ENCODE results near the gene NOMO2. TPM values are rescaled to one million over a fixed set of nuclear protein-coding genes. Genes with fewer than 3 reads are reported as not detected.
"Not testable (repeated sequence)": the region's sequence is repeated elsewhere in the genome, so short reads cannot be mapped to it uniquely, and the experiment has no call there.

NOMO2 gene
- total and polyA plus RNA-seq, 7 experiments from 2014 or later = 56.0 to 95.0 (median 63.3) TPM

- CTCF ChIA-PET; H3K27ac Mint-ChIP-seq; DNase-seq; H3K36me3 ChIP-seq (ENCODE audit: control insufficient read depth in 2 of 3, insufficient read depth in 3 of 3, low read length in 3 of 3); H3K4me1 ChIP-seq (ENCODE audit: control insufficient read depth in 2 of 2, insufficient read depth in 2 of 2, low read length in 2 of 2); H3K9me3 Mint-ChIP-seq; H3K4me3 ChIP-seq (ENCODE audit: low read length); POLR2A ChIA-PET; H3K4me3 Mint-ChIP-seq; H3K4me1 Mint-ChIP-seq; H3K27me3 Mint-ChIP-seq; H3K36me3 Mint-ChIP-seq; intact Hi-C loops (cut with micrococcal nuclease); H3K9me3 ChIP-seq (ENCODE audit: control insufficient read depth in 2 of 3, low read length in 3 of 3); H3K27ac ChIP-seq (ENCODE audit: low read depth, low read length); H3K27me3 ChIP-seq (ENCODE audit: control insufficient read depth in 2 of 2, insufficient read depth in 2 of 2, low read length in 2 of 2): not testable (repeated sequence)
- peak; percentile 27 for ATAC-seq
Measured at GRCh38 chr16:18586560-18587540, 25.0 kb upstream of the NOMO2 start.

- intact Hi-C loops (cut with micrococcal nuclease); H3K4me3 ChIP-seq (ENCODE audit: low read length); H3K4me1 ChIP-seq (ENCODE audit: control insufficient read depth in 2 of 2, insufficient read depth in 2 of 2, low read length in 2 of 2); H3K36me3 Mint-ChIP-seq; ATAC-seq; H3K4me1 Mint-ChIP-seq; CTCF ChIA-PET; H3K27me3 Mint-ChIP-seq; DNase-seq; H3K9me3 ChIP-seq (ENCODE audit: control insufficient read depth in 2 of 3, low read length in 3 of 3); H3K27me3 ChIP-seq (ENCODE audit: control insufficient read depth in 2 of 2, insufficient read depth in 2 of 2, low read length in 2 of 2); H3K27ac ChIP-seq (ENCODE audit: low read depth, low read length); H3K9me3 Mint-ChIP-seq; H3K27ac Mint-ChIP-seq; H3K4me3 Mint-ChIP-seq; POLR2A ChIA-PET; H3K36me3 ChIP-seq (ENCODE audit: control insufficient read depth in 2 of 3, insufficient read depth in 3 of 3, low read length in 3 of 3): not testable (repeated sequence)
Measured at GRCh38 chr16:18585789-18586188, 23.9 kb upstream of the NOMO2 start.

GRCh38 chr16:18582902-18583301, 21.0 kb upstream of the NOMO2 start:
- Histone ChIP-seq H3K27me3 (ENCODE audit: control insufficient read depth in 2 of 2, insufficient read depth in 2 of 2, low read length in 2 of 2) (no peaks in the 10 kb centered on the region), H3K4me3 (ENCODE audit: low read length) (no peak overlapping the region), H3K36me3 (ENCODE audit: control insufficient read depth in 2 of 3, insufficient read depth in 3 of 3, low read length in 3 of 3) (no peaks in the 10 kb centered on the region), H3K27ac (ENCODE audit: low read depth, low read length) (no peak overlapping the region), H3K9me3 (ENCODE audit: control insufficient read depth in 2 of 3, low read length in 3 of 3) (no peaks in the 10 kb centered on the region), H3K4me1 (ENCODE audit: control insufficient read depth in 2 of 2, insufficient read depth in 2 of 2, low read length in 2 of 2) (no peaks in the 10 kb centered on the region)
- Mint-ChIP-seq H3K4me3 (no peak overlapping the region), H3K9me3 (peaks cover 0 to 1% (median 0%) of the 10 kb centered on the region in 11 donors), H3K27ac (no peak overlapping the region), H3K27me3 (peaks cover 0 to 1% (median 0%) of the 10 kb centered on the region in 5 donors), H3K36me3 (no peaks in the 10 kb centered on the region), H3K4me1 (no peaks in the 10 kb centered on the region)
- DNase-seq (no peak), ATAC-seq (no peak)
- POLR2A ChIA-PET = no interaction called here
- CTCF ChIA-PET = no interaction called here
- intact Hi-C loops (cut with micrococcal nuclease) = no loop called here

- CTCF ChIA-PET; DNase-seq; intact Hi-C loops (cut with micrococcal nuclease); H3K27me3 Mint-ChIP-seq; H3K27me3 ChIP-seq (ENCODE audit: control insufficient read depth in 2 of 2, insufficient read depth in 2 of 2, low read length in 2 of 2); H3K36me3 ChIP-seq (ENCODE audit: control insufficient read depth in 2 of 3, insufficient read depth in 3 of 3, low read length in 3 of 3); H3K27ac Mint-ChIP-seq; H3K4me1 Mint-ChIP-seq; H3K4me3 Mint-ChIP-seq; H3K27ac ChIP-seq (ENCODE audit: low read depth, low read length); H3K36me3 Mint-ChIP-seq; POLR2A ChIA-PET; H3K9me3 Mint-ChIP-seq; H3K4me3 ChIP-seq (ENCODE audit: low read length); H3K4me1 ChIP-seq (ENCODE audit: control insufficient read depth in 2 of 2, insufficient read depth in 2 of 2, low read length in 2 of 2); H3K9me3 ChIP-seq (ENCODE audit: control insufficient read depth in 2 of 3, low read length in 3 of 3): not testable (repeated sequence)
- ATAC-seq = peak; percentile 60
Measured at GRCh38 chr16:18580396-18580795, 18.5 kb upstream of the NOMO2 start.

GRCh38 chr16:18579261-18579660, 17.4 kb upstream of the NOMO2 start:
- H3K4me3 Mint-ChIP-seq; H3K4me3 ChIP-seq (ENCODE audit: low read length); H3K9me3 Mint-ChIP-seq; CTCF ChIA-PET; H3K4me1 ChIP-seq (ENCODE audit: control insufficient read depth in 2 of 2, insufficient read depth in 2 of 2, low read length in 2 of 2); H3K27ac Mint-ChIP-seq; H3K36me3 Mint-ChIP-seq; H3K27ac ChIP-seq (ENCODE audit: low read depth, low read length); ATAC-seq; H3K4me1 Mint-ChIP-seq; intact Hi-C loops (cut with micrococcal nuclease); POLR2A ChIA-PET; H3K36me3 ChIP-seq (ENCODE audit: control insufficient read depth in 2 of 3, insufficient read depth in 3 of 3, low read length in 3 of 3); DNase-seq; H3K9me3 ChIP-seq (ENCODE audit: control insufficient read depth in 2 of 3, low read length in 3 of 3); H3K27me3 ChIP-seq (ENCODE audit: control insufficient read depth in 2 of 2, insufficient read depth in 2 of 2, low read length in 2 of 2): not testable (repeated sequence)
- peaks cover 0 to 11% (median 4%) of the 10 kb centered on the region in 5 donors for H3K27me3 Mint-ChIP-seq

- H3K4me1 Mint-ChIP-seq; POLR2A ChIA-PET; H3K4me1 ChIP-seq (ENCODE audit: control insufficient read depth in 2 of 2, insufficient read depth in 2 of 2, low read length in 2 of 2); H3K9me3 Mint-ChIP-seq; H3K4me3 ChIP-seq (ENCODE audit: low read length); H3K36me3 Mint-ChIP-seq; DNase-seq; H3K27ac Mint-ChIP-seq; H3K4me3 Mint-ChIP-seq; H3K9me3 ChIP-seq (ENCODE audit: control insufficient read depth in 2 of 3, low read length in 3 of 3); ATAC-seq; H3K27ac ChIP-seq (ENCODE audit: low read depth, low read length); intact Hi-C loops (cut with micrococcal nuclease); H3K36me3 ChIP-seq (ENCODE audit: control insufficient read depth in 2 of 3, insufficient read depth in 3 of 3, low read length in 3 of 3); CTCF ChIA-PET; H3K27me3 ChIP-seq (ENCODE audit: control insufficient read depth in 2 of 2, insufficient read depth in 2 of 2, low read length in 2 of 2): not testable (repeated sequence)
- H3K27me3 Mint-ChIP-seq = peaks cover 0 to 11% (median 4%) of the 10 kb centered on the region in 5 donors
Measured at GRCh38 chr16:18577942-18578341, 16.0 kb upstream of the NOMO2 start.

- H3K4me1 Mint-ChIP-seq; H3K4me1 ChIP-seq (ENCODE audit: control insufficient read depth in 2 of 2, insufficient read depth in 2 of 2, low read length in 2 of 2); H3K36me3 Mint-ChIP-seq; H3K27ac ChIP-seq (ENCODE audit: low read depth, low read length); H3K4me3 ChIP-seq (ENCODE audit: low read length); H3K9me3 ChIP-seq (ENCODE audit: control insufficient read depth in 2 of 3, low read length in 3 of 3); H3K4me3 Mint-ChIP-seq; CTCF ChIA-PET; DNase-seq; ATAC-seq; POLR2A ChIA-PET; H3K27ac Mint-ChIP-seq; H3K27me3 ChIP-seq (ENCODE audit: control insufficient read depth in 2 of 2, insufficient read depth in 2 of 2, low read length in 2 of 2); intact Hi-C loops (cut with micrococcal nuclease); H3K9me3 Mint-ChIP-seq; H3K36me3 ChIP-seq (ENCODE audit: control insufficient read depth in 2 of 3, insufficient read depth in 3 of 3, low read length in 3 of 3): not testable (repeated sequence)
- peaks cover 0 to 11% (median 4%) of the 10 kb centered on the region in 5 donors for H3K27me3 Mint-ChIP-seq
Measured at GRCh38 chr16:18575945-18576344, 14.0 kb upstream of the NOMO2 start.

All from naive thymus-derived CD4-positive, alpha-beta T cell (primary cell).